GM12878 (cell line): ENCODE measurements around the gene ZNF3. TPM values are rescaled to one million over a fixed set of nuclear protein-coding genes. Genes with fewer than 3 reads are reported as not detected.

Source experiments
- ATAC-seq: fragments of 200-7000 bp; cut with Tn5 transposase; 3 replicates; pipeline ENCODE4 v1.9.1; 2020; ENCODE audit warnings: mild to moderate bottlenecking, moderate library complexity
- BruUV-seq: library from RNA; stranded (reverse); fragments of 400-500 nt; replicated peaks from 2 replicates; lab custom pipeline; 2021; lab: Mats Ljungman, UMichigan
- CTCF ChIA-PET: fragments of 300-600 bp; sonication (Branson Sonifier 250); formaldehyde crosslinking; extraction: SDS; loops from one replicate; lab custom pipeline; 2021; ENCODE audit warnings: inconsistent platforms; lab: Yijun Ruan, JAX
- POLR2A ChIA-PET: fragments of 350-600 bp; formaldehyde crosslinking; extraction: SDS; loops from one replicate; lab custom pipeline; 2021; ENCODE audit warnings: inconsistent platforms; lab: Charles Lee
- RAD21 ChIA-PET: fragments of 300-600 bp; sonication (Branson Sonifier 250); formaldehyde crosslinking; loops from one replicate; lab custom pipeline; 2023; ENCODE audit warnings: antibody characterized with exemption; ENCODE audit not compliant: unreplicated experiment; lab: Charles Lee
- SMC1A ChIA-PET: fragments of 300-600 bp; sonication (Branson Sonifier 250); formaldehyde crosslinking; loops from one replicate; lab custom pipeline; 2023; ENCODE audit not compliant: unreplicated experiment, uncharacterized antibody; lab: Charles Lee
- DNase-seq: peaks from one replicate; pipeline ENCODE4 v3.0.0-alpha.2; 2011; ENCODE audit warnings: low read depth, low spot score
- FAIRE-seq: peaks from 3 replicates; lab custom pipeline; 2011; peaks lifted over from hg19 to GRCh38; lab: Jason Lieb, UNC
- H2AFZ ChIP-seq: 2 replicates; pipeline ENCODE4 v1.6.0; 2011; ENCODE audit warnings: low read depth, low read length, control low read depth; ENCODE audit not compliant: control insufficient read depth
- H3K27ac ChIP-seq: 2 replicates; pipeline ENCODE4 v1.5.1; 2011; ENCODE audit warnings: control low read depth; ENCODE audit not compliant: control insufficient read depth, insufficient read depth
- H3K27me3 ChIP-seq, 2 experiments: replicated peaks in 1 of 2; 2 replicates each; pipeline versions ENCODE4 v1.6.0 to v1.6.1; 2011; ENCODE audit warnings: low read length in 1 of 2; ENCODE audit not compliant: control insufficient read depth in 2 of 2, insufficient read depth in 2 of 2
- H3K36me3 ChIP-seq, 2 experiments: 2 replicates each; pipeline ENCODE4 v1.5.1; 2011; ENCODE audit warnings: low read length in 1 of 2; ENCODE audit not compliant: control insufficient read depth in 2 of 2, insufficient read depth in 2 of 2
- H3K4me1 ChIP-seq: 2 replicates; pipeline ENCODE4 v1.6.1; 2011; ENCODE audit warnings: mild to moderate bottlenecking, low read length, moderate library complexity, mixed read lengths; ENCODE audit not compliant: control insufficient read depth, insufficient read depth
- H3K4me2 ChIP-seq: 2 replicates; pipeline ENCODE4 v1.6.0; 2011; ENCODE audit warnings: control low read depth; ENCODE audit not compliant: control insufficient read depth, insufficient read depth
- H3K4me3 ChIP-seq: fragments of 200-600 bp; sonication (generic); 2 replicates; pipeline ENCODE4 v1.5.1; 2016
- H3K79me2 ChIP-seq: 2 replicates; pipeline ENCODE4 v1.6.0; 2011; ENCODE audit warnings: low read length; ENCODE audit not compliant: control insufficient read depth, insufficient read depth
- H3K9ac ChIP-seq: 2 replicates; pipeline ENCODE4 v1.8.0; 2011; ENCODE audit warnings: low read length, control low read depth, mixed read lengths; ENCODE audit not compliant: control insufficient read depth, insufficient read depth
- H3K9me3 ChIP-seq: replicated peaks from 3 replicates; pipeline ENCODE4 v1.5.1; 2011; ENCODE audit warnings: mild to moderate bottlenecking, low read length; ENCODE audit not compliant: control insufficient read depth, insufficient read depth
- H4K20me1 ChIP-seq: 2 replicates; pipeline ENCODE4 v1.6.0; 2011; ENCODE audit not compliant: control insufficient read depth, insufficient read depth
- ETV6 ChIP-seq, 2 experiments: fragments of 450-650 bp in 1 of 2; IDR thresholded peaks in 1 of 2; conservative IDR thresholded peaks in 1 of 2; 2 replicates each; pipeline ENCODE4 v1.6.1; 2014; ENCODE audit warnings: antibody characterized with exemption in 1 of 2, borderline replicate concordance in 1 of 2, low read depth in 1 of 2, mild to moderate bottlenecking in 1 of 2, moderate library complexity in 1 of 2
- PAX5 ChIP-seq: IDR thresholded peaks from 2 replicates; pipeline ENCODE4 v1.6.1; 2011; ENCODE audit warnings: low read depth, low read length, borderline replicate concordance
- PML ChIP-seq: IDR thresholded peaks from 2 replicates; pipeline ENCODE4 v1.6.1; 2012; ENCODE audit warnings: low read length, inconsistent platforms
- RCOR1 ChIP-seq: conservative IDR thresholded peaks from 2 replicates; pipeline ENCODE4 v1.6.1; 2012; ENCODE audit warnings: low read depth, low read length, improper control_type of control experiment
- RUNX3 ChIP-seq: IDR thresholded peaks from 2 replicates; pipeline ENCODE4 v1.6.1; 2012; ENCODE audit warnings: low read length, inconsistent platforms
- SUZ12 ChIP-seq: fragments of 200-600 bp; sonication (generic); IDR thresholded peaks from one replicate; pipeline ENCODE4 v1.6.1; 2018; ENCODE audit warnings: antibody characterized with exemption, mild to moderate bottlenecking; ENCODE audit not compliant: unreplicated experiment
- WGBS: methylation state at CpG from one replicate; pipeline ENCODE4 v1.1.6; 2016; ENCODE audit warnings: low lambda C conversion rate; ENCODE audit not compliant: insufficient replicate concordance, insufficient coverage; ENCODE audit errors: missing lambda C conversion rate; 5-methylcytosine and 5-hydroxymethylcytosine counted together
- in situ Hi-C: fragments of 300-500 bp; cut with MboI; formaldehyde crosslinking; loops from 9 replicates; pipeline ENCODE4 v1.14.3; 2018; ENCODE audit warnings: mixed read lengths
- intact Hi-C: fragments of 100-400 bp; cut with micrococcal nuclease; formaldehyde crosslinking; loops from one replicate; pipeline ENCODE4 v1.14.2; 2022; ENCODE audit not compliant: unreplicated experiment
- polyA plus RNA-seq, 11 experiments: library from polyadenylated mRNA; depleted of rRNA in 4 of 11; unstranded in 6 of 11; stranded (reverse) in 5 of 11; fragments of >200 nt; fragmentation: Nextera tagmentation in 4 of 11; fragmentation: Illumina TruSeq in 1 of 11; extraction: Ambion mirVana in 4 of 11; extraction: Trizol in 1 of 11; gene quantifications; 1 replicate in 1 of 11; 2 replicates in 10 of 11; pipeline versions ENCODE4 v1.2.1 to v1.2.3, GENCODE V29; 2011 to 2016; ENCODE audit warnings: inconsistent platforms in 2 of 11, missing spikeins in 2 of 11, low read depth in 1 of 11
- total RNA-seq, 4 experiments: library from RNA; depleted of rRNA in 3 of 4; stranded (reverse); fragments of >200 nt in 3 of 4; fragmentation: Illumina TruSeq in 1 of 4; extraction: Trizol in 1 of 4; gene quantifications; 2 replicates each; pipeline versions ENCODE4 v1.2.1 to v1.2.3, GENCODE V29; 2013 to 2021
- TF ChIP-seq, protein P1 (sequence below): IDR thresholded peaks from 2 replicates; pipeline ENCODE4 v1.6.1; 2012; ENCODE audit warnings: improper control_type of control experiment, low read depth, low read length; ENCODE audit not compliant: insufficient replicate concordance

Gene ZNF3
- total and polyA plus RNA-seq, 10 of the 15 experiments (the other 5 are each of a cell fraction or from before 2014, with no cell fraction given), result 17.2 to 37.4 (median 29.4) TPM

DNA sequence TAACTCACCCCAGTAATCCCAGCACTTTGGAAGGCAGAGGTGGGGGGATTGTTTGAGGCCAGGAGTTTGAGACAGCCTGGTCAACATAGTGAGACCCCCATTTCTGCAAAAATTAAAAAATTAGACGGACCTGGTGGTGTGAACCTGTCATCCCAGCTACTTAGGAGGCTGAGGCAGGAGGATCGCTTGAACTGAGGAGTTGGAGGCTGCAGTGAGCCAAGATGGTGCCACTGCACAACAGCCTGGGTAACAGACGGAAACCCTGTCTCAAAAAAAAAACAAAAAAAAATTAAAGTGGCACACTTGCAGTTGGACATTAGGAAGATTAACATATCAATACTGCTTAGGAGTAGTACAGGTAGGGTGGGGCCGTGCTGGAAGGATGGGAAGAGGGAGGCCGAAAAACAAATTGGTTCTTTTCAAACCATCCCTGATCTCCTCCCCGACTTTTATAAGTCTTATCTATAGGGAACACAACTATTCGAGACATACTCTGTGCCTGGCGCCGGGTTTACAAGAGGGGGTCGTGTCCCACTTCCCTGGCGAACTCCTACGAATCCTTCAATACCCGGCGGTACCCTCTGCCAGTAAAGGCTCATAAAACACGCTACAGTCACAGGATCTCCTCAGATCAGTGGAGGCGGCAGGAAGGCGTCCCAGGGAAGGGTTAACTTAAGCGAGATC lies 37.0 kb upstream of the ZNF3 start:
- peak overlapping the region; percentile 77 for H3K4me2 ChIP-seq
- POLR2A ChIA-PET, result interaction anchor here (1.4 kb wide), 1 partner anchor 18 kb away, joined by 6 read pairs; no protein-coding TSS in a partner anchor
- H3K9ac ChIP-seq, result peak overlapping the region; percentile 85
- CTCF ChIA-PET, result no interaction called here
- H3K4me3 ChIP-seq, result peak overlapping the region; percentile 82
- SMC1A ChIA-PET, result no interaction called here
- peaks cover 7% of the 10 kb centered on the region for H3K79me2 ChIP-seq
- H2AFZ ChIP-seq, result peak overlapping the region; percentile 93
- H3K4me1 ChIP-seq, result peaks cover 3% of the 10 kb centered on the region
- ATAC-seq (no peak), FAIRE-seq (no peak), DNase-seq (no peak)
- BruUV-seq, result TSS peak; percentile 81
- in situ Hi-C loops, result no loop called here
- WGBS, result 18% methylated on average over 18 of the region's 18 CpGs
- H3K9me3 ChIP-seq, result no peaks in the 10 kb centered on the region
- no peaks in the 10 kb centered on the region; a peak in 1 of 4 replicates for H3K36me3 ChIP-seq
- no peaks in the 10 kb centered on the region for H3K27me3 ChIP-seq
- TF ChIP-seq ETV6 (conservative IDR thresholded peaks at IDR 0.05 in 1 of 2, IDR thresholded peaks at IDR 0.05 in 1 of 2; ENCODE audit: borderline replicate concordance in 1 of 2, low read depth in 1 of 2) (0 out of 4 replicates have a peak, but pooled peaks of 1 of the 2 experiments have one; percentile 24), RUNX3 (no peak)
- RAD21 ChIA-PET, result no interaction called here
- peak overlapping the region; percentile 91 for H3K27ac ChIP-seq
- intact Hi-C loops, result no loop called here
- H4K20me1 ChIP-seq, result no peaks in the 10 kb centered on the region

DNA sequence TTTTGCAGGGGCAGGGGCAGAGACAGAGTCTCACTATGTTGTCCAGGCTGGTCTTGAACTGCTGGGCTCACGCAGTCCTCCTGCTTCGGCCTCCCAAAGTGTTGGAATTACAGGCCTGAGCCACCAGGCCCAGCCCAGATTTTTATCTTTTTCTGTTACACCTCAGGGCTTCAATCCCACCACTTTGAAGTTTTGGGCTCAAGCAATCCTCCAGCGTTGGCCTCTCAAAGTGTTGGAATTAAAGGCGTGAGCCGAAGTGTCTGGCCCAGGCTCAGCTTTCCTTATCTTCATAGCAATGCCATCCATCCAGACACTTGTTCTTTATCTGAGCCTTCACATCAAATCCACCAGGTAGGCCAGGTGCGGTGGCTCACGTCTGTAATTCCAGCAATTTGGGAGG lies 33.5 kb upstream of the ZNF3 start:
- intact Hi-C loops, result no loop called here
- ChIA-PET RAD21 (interaction anchor here (0.7 kb wide), 1 partner anchor 12 kb away, joined by 3 read pairs; no protein-coding TSS in a partner anchor), POLR2A (interaction anchor here (0.6 to 1.2 kb wide), 3 partner anchors 10 to 114 kb away, joined by 3 to 7 read pairs (median 3); no protein-coding TSS in a partner anchor), SMC1A (no interaction called here), CTCF (no interaction called here)
- Histone ChIP-seq H4K20me1 (no peaks in the 10 kb centered on the region), H2AFZ (no peak overlapping the region), H3K9me3 (no peaks in the 10 kb centered on the region), H3K79me2 (peaks cover 5% of the 10 kb centered on the region), H3K36me3 (peaks cover 3 to 5% of the 10 kb centered on the region in 2 experiments; a peak in 3 of 4 replicates), H3K27me3 (no peaks in the 10 kb centered on the region), H3K4me3 (no peak overlapping the region), H3K27ac (no peak overlapping the region), H3K4me2 (no peak overlapping the region), H3K4me1 (no peaks in the 10 kb centered on the region), H3K9ac (no peak overlapping the region)
- in situ Hi-C loops, result no loop called here
- no TSS peak for BruUV-seq
- no peak for ATAC-seq
- DNase-seq, result no peak
- WGBS, result 98% methylated on average over 7 of the region's 7 CpGs
- no peak for FAIRE-seq
- TF ChIP-seq RCOR1, result no peak
- TF ChIP-seq PAX5, result no peak
- TF ChIP-seq, protein P1, sequence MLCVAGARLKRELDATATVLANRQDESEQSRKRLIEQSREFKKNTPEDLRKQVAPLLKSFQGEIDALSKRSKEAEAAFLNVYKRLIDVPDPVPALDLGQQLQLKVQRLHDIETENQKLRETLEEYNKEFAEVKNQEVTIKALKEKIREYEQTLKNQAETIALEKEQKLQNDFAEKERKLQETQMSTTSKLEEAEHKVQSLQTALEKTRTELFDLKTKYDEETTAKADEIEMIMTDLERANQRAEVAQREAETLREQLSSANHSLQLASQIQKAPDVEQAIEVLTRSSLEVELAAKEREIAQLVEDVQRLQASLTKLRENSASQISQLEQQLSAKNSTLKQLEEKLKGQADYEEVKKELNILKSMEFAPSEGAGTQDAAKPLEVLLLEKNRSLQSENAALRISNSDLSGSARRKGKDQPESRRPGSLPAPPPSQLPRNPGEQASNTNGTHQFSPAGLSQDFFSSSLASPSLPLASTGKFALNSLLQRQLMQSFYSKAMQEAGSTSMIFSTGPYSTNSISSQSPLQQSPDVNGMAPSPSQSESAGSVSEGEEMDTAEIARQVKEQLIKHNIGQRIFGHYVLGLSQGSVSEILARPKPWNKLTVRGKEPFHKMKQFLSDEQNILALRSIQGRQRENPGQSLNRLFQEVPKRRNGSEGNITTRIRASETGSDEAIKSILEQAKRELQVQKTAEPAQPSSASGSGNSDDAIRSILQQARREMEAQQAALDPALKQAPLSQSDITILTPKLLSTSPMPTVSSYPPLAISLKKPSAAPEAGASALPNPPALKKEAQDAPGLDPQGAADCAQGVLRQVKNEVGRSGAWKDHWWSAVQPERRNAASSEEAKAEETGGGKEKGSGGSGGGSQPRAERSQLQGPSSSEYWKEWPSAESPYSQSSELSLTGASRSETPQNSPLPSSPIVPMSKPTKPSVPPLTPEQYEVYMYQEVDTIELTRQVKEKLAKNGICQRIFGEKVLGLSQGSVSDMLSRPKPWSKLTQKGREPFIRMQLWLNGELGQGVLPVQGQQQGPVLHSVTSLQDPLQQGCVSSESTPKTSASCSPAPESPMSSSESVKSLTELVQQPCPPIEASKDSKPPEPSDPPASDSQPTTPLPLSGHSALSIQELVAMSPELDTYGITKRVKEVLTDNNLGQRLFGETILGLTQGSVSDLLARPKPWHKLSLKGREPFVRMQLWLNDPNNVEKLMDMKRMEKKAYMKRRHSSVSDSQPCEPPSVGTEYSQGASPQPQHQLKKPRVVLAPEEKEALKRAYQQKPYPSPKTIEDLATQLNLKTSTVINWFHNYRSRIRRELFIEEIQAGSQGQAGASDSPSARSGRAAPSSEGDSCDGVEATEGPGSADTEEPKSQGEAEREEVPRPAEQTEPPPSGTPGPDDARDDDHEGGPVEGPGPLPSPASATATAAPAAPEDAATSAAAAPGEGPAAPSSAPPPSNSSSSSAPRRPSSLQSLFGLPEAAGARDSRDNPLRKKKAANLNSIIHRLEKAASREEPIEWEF, result no peak
- TF ChIP-seq SUZ12, result no peak
- no peak for TF ChIP-seq PML
